Cerebellar nuclear complex (tissue), 1 donor: ENCODE results near the gene UCP3.

Experiments used
- DNase-seq, 2 experiments: peaks; one replicate each; lab custom pipeline; 2025; lab: John Stamatoyannopoulos, UW

UCP3 gene

DNA sequence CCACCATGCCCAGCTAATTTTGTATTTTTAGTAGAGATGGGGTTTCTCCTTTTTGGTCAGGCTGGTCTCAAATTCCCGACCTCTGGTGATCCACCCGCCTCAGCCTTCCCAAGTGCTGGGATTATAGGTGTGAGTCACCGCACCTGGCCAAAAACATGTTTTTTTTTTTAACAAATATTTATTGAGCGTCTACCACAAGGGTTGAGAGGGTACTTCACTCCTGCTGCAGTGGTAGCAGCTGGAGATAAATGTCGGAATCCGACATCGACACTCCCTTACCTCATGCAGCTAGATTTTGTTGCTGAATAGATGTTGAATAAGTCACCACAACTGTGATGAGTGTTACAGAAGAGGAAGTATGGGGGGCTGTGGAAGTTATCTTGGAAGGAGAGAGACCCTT is 57.1 kb downstream of the UCP3 start:
- no peak for DNase-seq

DNA sequence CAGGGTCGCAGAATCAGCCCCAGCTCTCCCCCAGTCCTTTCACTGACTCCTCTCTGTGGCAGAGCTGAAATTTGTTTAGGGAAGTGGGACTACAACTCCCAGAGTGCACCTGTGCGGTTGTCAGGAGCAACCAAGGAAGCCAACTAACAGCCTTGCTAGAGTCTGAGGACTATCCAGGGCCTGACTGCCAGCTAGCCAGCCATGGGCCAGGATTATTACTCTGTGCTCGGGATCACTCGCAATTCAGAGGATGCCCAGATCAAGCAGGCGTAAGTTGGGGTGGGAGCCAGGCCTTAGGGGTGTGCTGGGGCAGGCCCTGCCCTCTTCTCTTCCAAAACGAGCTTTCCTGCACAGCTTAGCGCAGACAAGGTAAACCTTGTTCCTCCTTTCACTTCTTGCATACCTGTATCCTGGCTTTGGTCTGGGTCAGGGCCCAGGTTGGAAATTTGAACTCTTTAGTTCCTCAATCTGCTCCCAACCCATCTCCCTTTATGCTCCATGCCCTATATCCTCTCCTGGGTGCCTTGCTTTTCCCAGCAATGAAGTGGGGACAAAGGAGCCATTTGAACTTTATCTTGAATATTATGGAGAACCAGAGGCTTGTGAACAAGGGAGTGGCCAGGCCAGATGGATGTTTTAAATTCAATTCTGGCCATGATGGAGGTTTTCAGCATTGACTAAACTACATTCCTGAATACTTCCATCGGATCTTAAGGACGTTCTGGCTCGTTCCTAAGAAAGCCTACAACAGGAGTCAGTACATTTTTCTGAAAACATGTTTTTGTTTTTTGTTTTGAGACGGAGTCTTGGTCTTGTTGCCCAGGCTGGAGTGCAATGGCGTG is 57.8 kb downstream of the UCP3 start, which contains the start of gene DNAJB13:
TSS of gene DNAJB13 (plus strand) at position 158 of the 842 bp plus-strand sequence. CDS start at position 202, 44 bp downstream.
- no peak for DNase-seq
